ENCODE data around the gene GAPDH.

Gene GAPDH

DNA sequence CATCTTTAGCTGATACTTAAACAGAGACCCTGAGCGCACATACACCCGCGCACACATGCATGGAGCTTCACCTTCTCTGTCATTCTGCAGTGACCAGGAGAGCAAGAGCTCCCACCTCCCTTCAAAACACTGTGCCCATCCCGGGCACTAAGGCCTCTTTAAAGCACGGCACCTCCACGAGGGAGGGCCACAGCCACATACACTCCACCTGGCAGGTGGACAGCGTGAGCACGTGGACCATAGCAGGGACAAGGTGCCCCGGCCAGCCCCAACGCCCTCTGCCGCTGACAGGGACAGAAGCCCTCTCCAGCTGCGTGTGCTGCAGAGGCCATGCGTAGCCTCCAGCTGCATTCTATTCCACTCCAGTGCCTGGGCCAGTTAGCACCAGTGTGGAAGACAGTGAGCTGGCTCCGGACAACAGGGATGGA is 5.4 kb downstream of the GAPDH start:
- TF ChIP-seq Cebpa-rat (IDR thresholded peaks at IDR 0.05), result no peak
- Histone ChIP-seq H3K4me3 (peak overlapping the region in 7 of 10 experiments; percentile 17 to 59 (median 46); a peak in 12 of 20 replicates), H3K4me2 (peak overlapping the region; percentile 85 to 100 (median 96)), H3K27ac (peak overlapping the region in 8 of 11 experiments; percentile 38 to 98 (median 62); a peak in 13 of 22 replicates), H3K36me3 (peaks cover 65 to 83% (median 72%) of the 10 kb centered on the region in 11 experiments), H3K9ac (peak overlapping the region in 10 of 11 experiments; percentile 27 to 100 (median 63); a peak in 19 of 22 replicates), H3K4me1 (peaks cover 70 to 84% (median 74%) of the 10 kb centered on the region in 10 experiments), H4K20me1 (peaks cover 56 to 70% (median 60%) of the 10 kb centered on the region in 11 experiments), H3K9me3 (replicated peaks in 1 of 11) (no peaks in the 10 kb centered on the region), H3K27me3 (no peaks in the 10 kb centered on the region)

DNA sequence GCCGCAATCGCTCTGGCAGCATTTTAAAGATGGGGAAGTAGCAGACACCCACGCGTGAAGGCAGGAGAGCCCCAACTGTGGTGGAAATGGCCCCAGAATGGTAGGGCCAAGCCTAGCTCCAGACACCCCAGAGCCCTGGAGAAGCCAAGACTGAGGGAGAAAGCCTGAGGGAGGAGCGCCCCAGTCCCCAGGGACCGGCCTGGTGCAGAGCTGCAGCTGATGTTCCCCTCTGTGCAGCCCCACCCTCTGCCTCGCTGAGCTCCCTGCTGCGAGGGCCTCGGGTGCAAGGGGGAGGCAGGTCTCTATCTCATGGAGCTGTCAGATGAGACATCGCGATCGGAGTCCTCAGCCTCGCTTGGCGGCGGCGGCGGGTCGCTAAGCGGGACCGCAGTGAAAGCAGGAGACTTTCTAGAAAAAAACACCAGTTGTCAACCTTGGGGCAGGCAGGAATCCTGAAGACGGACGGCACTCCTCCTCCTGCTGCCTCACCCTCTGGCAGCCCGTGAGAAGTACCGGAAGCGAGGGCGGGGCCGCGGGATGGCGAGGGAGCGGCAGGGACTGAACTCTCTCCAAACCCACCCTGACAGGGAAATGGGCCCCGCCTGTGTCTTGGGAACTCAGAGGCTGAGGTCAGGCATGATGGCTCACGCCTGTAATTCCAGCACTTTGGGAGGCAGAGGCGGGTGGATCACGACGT is 6.0 kb downstream of the GAPDH start:
- no peak for TF ChIP-seq Cebpa-rat (IDR thresholded peaks at IDR 0.05)
- Histone ChIP-seq H3K27ac (peak overlapping the region in 10 of 11 experiments; percentile 12 to 98 (median 58); a peak in 20 of 22 replicates), H3K4me1 (peaks cover 70 to 84% (median 74%) of the 10 kb centered on the region in 10 experiments), H3K9ac (peak overlapping the region; percentile 13 to 100 (median 58); a peak in 19 of 22 replicates), H3K27me3 (no peaks in the 10 kb centered on the region), H4K20me1 (peaks cover 50 to 64% (median 54%) of the 10 kb centered on the region in 11 experiments), H3K4me3 (peak overlapping the region in 9 of 10 experiments; percentile 17 to 59 (median 40); a peak in 15 of 20 replicates), H3K4me2 (peak overlapping the region; percentile 85 to 100 (median 96)), H3K9me3 (replicated peaks in 1 of 11) (no peaks in the 10 kb centered on the region), H3K36me3 (peaks cover 68 to 83% (median 75%) of the 10 kb centered on the region in 11 experiments)

DNA sequence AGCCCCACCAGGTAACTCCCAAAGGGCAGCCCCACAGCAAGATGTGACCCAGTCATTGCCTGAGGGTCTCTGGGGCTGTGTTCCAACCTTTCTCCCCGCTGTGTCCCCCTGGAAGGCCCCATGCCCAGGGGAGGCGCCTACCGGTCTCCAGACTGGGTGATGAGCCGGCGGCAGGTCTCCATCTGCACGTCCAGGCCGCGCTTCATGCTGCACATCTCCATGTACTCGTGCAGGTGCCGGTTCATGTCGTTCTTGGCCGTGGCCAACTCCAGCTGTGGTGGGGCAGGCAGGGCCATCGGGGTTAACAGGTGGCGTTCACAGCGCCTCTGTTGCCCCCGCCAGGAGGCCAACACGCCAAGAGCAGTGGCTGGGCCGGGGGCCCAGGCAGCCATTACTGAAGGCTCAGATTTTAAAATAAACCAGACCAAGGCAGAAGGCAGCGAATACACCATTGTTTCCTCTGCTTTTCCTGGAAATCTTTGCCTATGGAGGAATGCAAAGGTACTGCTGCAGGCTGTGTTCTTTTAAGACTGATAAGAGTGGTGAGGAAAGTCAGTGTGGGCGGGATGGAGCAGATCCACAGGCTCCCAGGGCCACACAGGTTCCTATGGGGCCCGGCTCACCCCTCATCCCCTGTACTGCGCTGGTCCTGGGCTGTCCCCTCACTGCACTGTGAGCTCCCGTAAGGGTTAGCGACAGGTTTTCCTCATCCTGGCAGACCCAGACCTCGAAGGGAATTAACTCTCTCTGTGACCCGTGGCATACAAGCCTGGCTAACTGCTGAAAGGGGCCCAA is 7.3 kb downstream of the GAPDH start:
- peak overlapping the region; percentile 27 to 100 (median 58); a peak in 18 of 22 replicates for H3K9ac ChIP-seq
- peak overlapping the region in 10 of 11 experiments; percentile 12 to 98 (median 58); a peak in 17 of 22 replicates for H3K27ac ChIP-seq
- no peak for TF ChIP-seq Cebpa-rat (IDR thresholded peaks at IDR 0.05)
- peaks cover 68 to 83% (median 75%) of the 10 kb centered on the region in 11 experiments for H3K36me3 ChIP-seq
- no peaks in the 10 kb centered on the region for H3K27me3 ChIP-seq
- H3K9me3 ChIP-seq (replicated peaks in 1 of 11), result no peaks in the 10 kb centered on the region
- H3K4me1 ChIP-seq, result peaks cover 63 to 80% (median 66%) of the 10 kb centered on the region in 10 experiments
- peak overlapping the region; percentile 85 to 100 (median 96) for H3K4me2 ChIP-seq
- H4K20me1 ChIP-seq, result peaks cover 38 to 51% (median 41%) of the 10 kb centered on the region in 11 experiments
- peak overlapping the region in 3 of 10 experiments; percentile 52 to 59 (median 53); a peak in 3 of 20 replicates for H3K4me3 ChIP-seq

DNA sequence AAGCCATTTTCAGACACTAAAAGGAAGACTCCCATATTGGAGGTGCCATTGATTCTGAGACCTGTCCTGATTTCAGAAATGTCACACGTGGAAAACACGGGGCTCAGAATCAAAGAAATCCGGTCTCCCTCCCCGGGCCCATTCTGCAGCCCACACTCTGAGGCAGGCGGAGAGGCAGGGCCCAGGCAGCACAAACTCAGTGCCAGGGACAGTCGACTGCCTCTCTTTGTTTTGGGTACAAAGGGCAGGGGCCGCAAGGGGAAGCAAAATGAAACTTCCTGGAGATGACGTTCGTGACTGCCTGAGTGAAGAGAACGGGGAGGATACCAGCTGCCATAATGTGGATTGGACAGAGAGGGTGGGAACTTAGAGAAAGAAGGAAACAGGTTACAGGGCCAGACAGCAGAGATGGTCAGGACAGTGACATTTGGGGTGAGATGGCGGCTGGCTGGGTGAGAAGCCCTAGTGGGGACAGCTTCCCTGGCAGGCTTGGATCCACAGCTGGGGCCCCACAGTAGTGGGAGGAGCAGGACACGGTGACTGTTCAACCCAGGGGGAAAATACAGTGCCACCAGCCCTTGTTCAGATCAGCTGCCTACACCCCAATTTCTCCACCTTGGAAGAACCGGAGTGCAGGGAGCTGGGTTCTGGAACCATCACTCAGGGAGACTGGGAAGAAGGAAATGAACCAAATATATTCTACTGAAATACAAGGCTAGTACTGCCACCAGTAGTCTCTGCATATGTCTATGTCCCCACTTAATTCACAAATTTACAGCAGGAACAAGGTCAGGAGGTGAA is 8.1 kb downstream of the GAPDH start:
- Histone ChIP-seq H3K4me1 (peaks cover 56 to 80% (median 62%) of the 10 kb centered on the region in 10 experiments), H3K27ac (peak overlapping the region in 9 of 11 experiments; percentile 15 to 98 (median 59); a peak in 14 of 22 replicates), H4K20me1 (peaks cover 29 to 43% (median 33%) of the 10 kb centered on the region in 11 experiments), H3K9ac (peak overlapping the region in 8 of 11 experiments; percentile 20 to 100 (median 38); a peak in 15 of 22 replicates), H3K9me3 (replicated peaks in 1 of 11) (no peaks in the 10 kb centered on the region), H3K4me2 (peak overlapping the region; percentile 7 to 100 (median 96); a peak in 18 of 22 replicates), H3K36me3 (peaks cover 68 to 83% (median 75%) of the 10 kb centered on the region in 11 experiments), H3K27me3 (no peaks in the 10 kb centered on the region), H3K4me3 (no peak overlapping the region)
- TF ChIP-seq Cebpa-rat (IDR thresholded peaks at IDR 0.05), result no peak

DNA sequence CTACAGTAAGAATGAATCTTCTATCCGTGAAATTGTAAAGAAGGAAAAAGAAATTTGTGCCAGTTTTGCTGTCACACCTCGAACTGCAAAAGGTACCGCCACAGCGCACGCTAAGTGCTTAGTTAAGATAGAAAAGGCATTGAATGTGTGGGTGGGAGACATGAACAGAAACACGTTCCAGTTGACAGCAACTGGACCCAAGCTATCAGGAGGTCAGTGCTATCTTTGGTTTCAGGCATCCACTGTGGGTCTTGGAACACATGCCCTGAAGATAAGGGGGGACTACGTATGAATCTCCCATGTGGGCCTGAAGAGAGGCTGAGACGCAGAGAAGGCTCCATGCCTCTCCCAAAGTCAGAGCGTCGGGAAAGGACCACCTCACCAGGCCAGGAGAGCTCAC is 11.7 kb downstream of the GAPDH start:
- Histone ChIP-seq H3K4me3 (no peak overlapping the region), H3K4me2 (no peak overlapping the region), H3K27me3 (no peaks in the 10 kb centered on the region), H3K27ac (no peak overlapping the region), H3K4me1 (peaks cover 56 to 80% (median 63%) of the 10 kb centered on the region in 10 experiments), H4K20me1 (peaks cover 0 to 22% (median 2%) of the 10 kb centered on the region in 11 experiments; a peak in 10 of 22 replicates), H3K9ac (0 out of 22 replicates have a peak overlapping the region, but pooled peaks of 1 of the 11 experiments have one; percentile 18), H3K36me3 (peaks cover 65 to 91% (median 75%) of the 10 kb centered on the region in 11 experiments), H3K9me3 (replicated peaks in 1 of 11) (no peaks in the 10 kb centered on the region)
- no peak for TF ChIP-seq Cebpa-rat (IDR thresholded peaks at IDR 0.05)

DNA sequence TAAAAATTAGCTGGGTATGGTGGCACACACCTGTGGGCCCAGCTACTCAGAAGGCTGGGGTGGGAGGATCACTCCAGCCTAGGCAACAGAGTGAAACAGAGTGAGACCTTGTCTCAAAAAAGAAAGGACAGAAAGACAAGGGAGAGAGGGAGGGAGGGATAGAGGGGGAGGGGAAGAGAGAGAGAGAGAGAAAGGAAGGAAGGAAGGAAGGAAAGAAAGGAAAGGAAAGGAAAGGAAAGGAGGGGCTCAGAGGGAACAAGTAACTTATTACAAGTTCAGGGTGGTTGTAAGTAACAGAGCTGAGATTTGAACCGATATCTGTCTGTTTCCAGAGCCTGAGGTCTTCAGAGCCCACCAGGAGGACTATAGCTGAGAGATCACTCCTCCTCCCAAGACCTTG is 13.2 kb downstream of the GAPDH start:
- H3K9ac ChIP-seq, result peak overlapping the region; percentile 27 to 83 (median 73); a peak in 16 of 22 replicates
- H3K4me3 ChIP-seq, result peak overlapping the region in 4 of 10 experiments; percentile 47 to 99 (median 74); a peak in 6 of 20 replicates
- H3K27ac ChIP-seq, result peak overlapping the region in 10 of 11 experiments; percentile 10 to 86 (median 80); a peak in 17 of 22 replicates
- peak overlapping the region; percentile 24 to 100 (median 99); a peak in 19 of 22 replicates for H3K4me2 ChIP-seq
- H4K20me1 ChIP-seq, result peaks cover 0 to 33% (median 14%) of the 10 kb centered on the region in 11 experiments; a peak in 13 of 22 replicates
- peaks cover 59 to 82% (median 73%) of the 10 kb centered on the region in 11 experiments for H3K36me3 ChIP-seq
- H3K4me1 ChIP-seq, result peaks cover 56 to 80% (median 63%) of the 10 kb centered on the region in 10 experiments
- H3K27me3 ChIP-seq, result no peaks in the 10 kb centered on the region
- TF ChIP-seq Cebpa-rat (IDR thresholded peaks at IDR 0.05), result no peak
- no peaks in the 10 kb centered on the region for H3K9me3 ChIP-seq (replicated peaks in 1 of 11)

DNA sequence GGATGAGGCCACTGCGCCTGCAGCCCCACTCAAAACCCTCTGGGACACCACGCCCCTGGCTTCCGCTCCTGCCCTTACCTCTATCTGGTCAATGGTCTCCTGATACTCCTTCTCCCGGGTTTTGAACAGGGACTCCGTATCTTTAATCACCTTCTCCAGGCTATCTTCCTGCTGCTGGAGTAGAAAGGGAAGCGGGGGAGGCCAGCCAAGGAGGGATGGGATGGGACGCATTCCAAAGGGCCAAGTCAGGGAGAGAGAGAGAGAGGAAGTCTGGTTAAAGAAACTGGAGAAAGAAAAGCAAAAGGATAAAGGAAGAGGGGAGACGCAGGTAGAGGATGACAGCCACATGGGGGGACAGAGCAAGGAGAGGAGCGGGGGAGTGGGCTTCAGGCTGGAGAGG is 13.7 kb downstream of the GAPDH start:
- TF ChIP-seq Cebpa-rat (IDR thresholded peaks at IDR 0.05), result no peak
- peaks cover 3 to 37% (median 17%) of the 10 kb centered on the region in 11 experiments; a peak in 17 of 22 replicates for H4K20me1 ChIP-seq
- peak overlapping the region; percentile 27 to 83 (median 73); a peak in 16 of 22 replicates for H3K9ac ChIP-seq
- peaks cover 57 to 80% (median 63%) of the 10 kb centered on the region in 10 experiments for H3K4me1 ChIP-seq
- H3K27ac ChIP-seq, result peak overlapping the region in 10 of 11 experiments; percentile 23 to 86 (median 80); a peak in 18 of 22 replicates
- peak overlapping the region; percentile 24 to 100 (median 99); a peak in 19 of 22 replicates for H3K4me2 ChIP-seq
- H3K9me3 ChIP-seq (replicated peaks in 1 of 11), result no peaks in the 10 kb centered on the region
- peak overlapping the region in 5 of 10 experiments; percentile 42 to 99 (median 52); a peak in 8 of 20 replicates for H3K4me3 ChIP-seq
- H3K27me3 ChIP-seq, result no peaks in the 10 kb centered on the region
- H3K36me3 ChIP-seq, result peaks cover 55 to 82% (median 69%) of the 10 kb centered on the region in 11 experiments

Data from BLaER1 treated with 17β-estradiol and CSF1 and Interleukin-3, amounts not matched to agents 10 nM and 100 nM (cell line).